Measurements from ENCODE around the gene ASGR1. TPM values are rescaled to one million over a fixed set of nuclear protein-coding genes. Genes with fewer than 3 reads are reported as not detected.
A peak's percentile ranks its signal among the peaks of the same experiment; 100 is the strongest.
"Not testable (repeated sequence)": the region's sequence is repeated elsewhere in the genome, so short reads cannot be mapped to it uniquely, and the experiment has no call there.

ASGR1 gene
- polyA plus RNA-seq, 4 donors = 4.6 to 8.1 (median 5.2) TPM

GRCh38 chr17:7192271-7192937 is 13.2 kb upstream of the ASGR1 start:
- DNase-seq (ENCODE audit: low read depth in 4 of 4, low spot score in 3 of 4) = no peak

DNA sequence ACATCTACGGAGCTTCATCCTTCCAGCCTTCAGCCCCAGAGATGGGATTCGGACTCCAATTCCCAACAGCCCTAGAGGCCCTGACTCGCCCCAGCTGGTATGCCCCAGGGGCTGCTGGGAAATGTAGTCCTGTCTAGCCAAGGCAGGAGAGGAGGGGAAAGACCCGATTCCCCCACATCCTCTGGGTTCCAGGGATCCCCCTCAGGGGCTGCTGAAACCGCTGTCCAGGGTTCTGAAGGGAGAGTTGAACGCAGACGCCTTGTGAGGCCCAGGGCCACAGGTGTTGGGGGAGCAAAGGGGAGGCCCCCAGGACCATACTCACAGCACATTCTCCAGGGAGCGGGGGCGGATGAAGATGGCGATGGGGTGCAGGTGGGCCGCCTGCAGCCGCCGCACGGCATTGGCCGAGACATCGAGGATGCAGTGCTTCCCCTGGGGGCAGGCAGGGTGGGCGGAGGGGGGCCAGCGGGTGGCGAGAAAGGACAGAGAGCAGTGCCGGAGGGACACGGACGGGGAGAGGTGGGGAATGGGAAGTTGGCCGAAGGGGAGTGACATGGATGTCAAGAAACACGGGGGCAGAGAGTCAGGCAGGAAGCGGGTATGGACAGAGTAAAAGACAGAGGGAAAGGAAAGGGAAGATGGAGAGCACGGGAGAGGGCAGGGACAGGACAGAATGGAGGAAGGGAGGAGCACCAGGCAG is 12.6 kb upstream of the ASGR1 start:
- no peak for DNase-seq (ENCODE audit: low read depth in 4 of 4, low spot score in 3 of 4)

GRCh38 chr17:7191069-7191468 is 11.9 kb upstream of the ASGR1 start:
- no peak for DNase-seq (ENCODE audit: low read depth in 4 of 4, low spot score in 3 of 4)

DNA sequence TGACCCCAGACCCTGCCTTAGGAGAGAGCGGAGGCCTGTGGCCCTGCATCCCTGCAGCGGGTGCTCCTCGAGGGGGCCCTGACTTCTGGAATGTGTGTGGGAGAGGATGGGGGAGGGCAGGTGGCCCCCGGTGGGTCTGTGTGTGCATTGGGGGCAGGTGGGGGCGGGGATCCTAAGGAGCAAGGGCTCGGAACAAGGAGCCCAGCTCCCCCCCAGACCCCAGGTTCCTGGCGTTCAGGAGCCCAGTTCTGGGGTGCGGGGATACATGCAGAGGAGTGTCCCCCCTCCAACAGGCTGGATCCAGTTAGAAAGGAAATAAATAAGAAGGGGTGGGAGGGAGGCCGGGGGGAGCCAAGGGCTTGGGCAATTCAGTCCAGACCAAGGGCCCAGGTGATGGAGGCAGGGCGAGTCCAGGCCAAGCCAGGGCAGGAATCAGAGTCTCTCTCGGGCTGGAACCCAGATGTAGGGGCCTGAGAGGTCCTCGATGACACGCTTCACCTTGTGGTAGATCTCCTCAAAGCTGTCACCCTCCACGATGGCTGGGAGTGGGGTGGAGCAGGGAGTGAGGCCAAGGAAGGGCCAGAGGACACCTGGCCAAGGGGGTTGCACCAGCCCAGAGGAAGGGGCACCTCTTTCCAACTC is 11.2 kb upstream of the ASGR1 start:
- no peak for DNase-seq (ENCODE audit: low read depth in 4 of 4, low spot score in 3 of 4)

GRCh38 chr17:7186241-7186640 is 7.1 kb upstream of the ASGR1 start:
- DNase-seq (ENCODE audit: low read depth in 4 of 4, low spot score in 3 of 4) = no peak

GRCh38 chr17:7184647-7185046 is 5.5 kb upstream of the ASGR1 start:
- DNase-seq (ENCODE audit: low read depth in 4 of 4, low spot score in 3 of 4) = no peak

GRCh38 chr17:7184091-7184488 is 4.9 kb upstream of the ASGR1 start:
- peak in 2 of 4 donors; percentile 49 to 74 for DNase-seq (ENCODE audit: low read depth in 4 of 4, low spot score in 3 of 4)

DNA sequence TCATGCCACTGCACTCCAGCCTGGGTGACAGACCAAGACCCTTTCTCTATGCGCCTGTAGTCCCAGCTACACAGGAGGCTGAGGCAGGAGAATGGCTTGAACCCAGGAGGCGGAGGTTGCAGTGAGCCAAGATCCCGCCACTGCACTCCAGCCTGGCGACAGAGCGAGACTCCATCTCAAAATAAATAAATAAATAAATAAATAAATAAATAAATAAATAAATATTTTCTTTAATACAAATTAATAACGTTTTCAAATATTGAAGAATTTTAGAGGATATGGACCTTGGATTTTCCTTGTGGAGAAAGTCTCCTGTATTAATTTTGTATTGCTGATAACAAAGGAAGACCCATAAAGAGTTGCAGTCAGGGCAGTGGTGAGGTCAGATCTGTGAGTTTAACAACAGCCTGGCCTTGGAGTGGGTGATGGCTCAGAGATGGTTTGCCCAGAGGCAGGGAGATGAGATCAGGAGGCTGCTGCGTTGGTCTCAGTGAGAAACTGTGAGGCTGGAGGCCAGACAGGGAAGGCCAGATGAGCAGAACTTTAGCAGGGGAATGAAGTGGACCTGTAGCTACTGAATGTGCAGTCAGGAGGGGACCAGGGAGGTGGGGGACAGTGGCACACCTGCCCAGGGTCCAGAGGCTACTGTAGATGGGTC is 4.4 kb upstream of the ASGR1 start:
- DNase-seq (ENCODE audit: low read depth in 4 of 4, low spot score in 3 of 4) = no peak

DNA sequence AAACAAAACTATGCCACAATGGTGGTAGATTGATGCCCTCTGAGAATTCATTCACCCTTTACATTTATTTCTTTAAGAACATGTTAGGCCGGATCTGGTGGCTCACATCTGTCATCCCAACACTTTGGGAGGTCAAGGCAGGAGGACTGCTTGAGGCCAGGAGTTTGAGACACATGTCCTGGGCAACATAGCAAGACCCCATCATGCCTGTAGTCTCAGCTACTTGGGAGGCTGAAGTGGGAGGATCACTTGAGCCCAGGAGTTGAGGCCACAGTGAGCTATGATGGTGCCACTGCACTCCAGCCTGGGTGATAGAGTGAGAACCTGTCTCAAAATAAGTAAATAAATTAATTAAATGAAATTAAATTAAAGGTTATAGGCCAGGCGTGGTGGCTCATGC is 2.9 kb upstream of the ASGR1 start:
- not testable (repeated sequence) for DNase-seq (ENCODE audit: low read depth in 4 of 4, low spot score in 3 of 4)

DNA sequence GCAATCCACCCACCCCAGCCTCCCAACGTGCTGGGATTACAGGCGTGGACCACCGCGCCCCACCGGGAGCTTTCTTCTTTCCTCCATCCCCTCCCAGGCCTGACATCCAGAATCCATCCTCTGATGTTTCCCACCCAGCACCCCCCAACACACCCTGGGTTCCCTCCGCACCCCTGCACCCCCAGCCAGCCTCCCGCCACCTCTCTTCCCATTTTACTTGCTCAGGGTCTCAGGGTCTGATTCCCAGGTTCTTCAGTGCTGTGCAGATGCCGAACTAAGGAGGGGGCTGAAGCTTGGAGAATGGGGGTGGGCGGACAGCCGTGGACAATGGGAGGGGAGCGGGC is 225 bp downstream of the ASGR1 start:
- no peak for DNase-seq (ENCODE audit: low read depth in 4 of 4, low spot score in 3 of 4)

GRCh38 chr17:7177954-7178477 is 1.2 kb downstream of the ASGR1 start:
- peak in 2 of 4 donors; percentile 24 to 27 for DNase-seq (ENCODE audit: low read depth in 4 of 4, low spot score in 3 of 4)

DNA sequence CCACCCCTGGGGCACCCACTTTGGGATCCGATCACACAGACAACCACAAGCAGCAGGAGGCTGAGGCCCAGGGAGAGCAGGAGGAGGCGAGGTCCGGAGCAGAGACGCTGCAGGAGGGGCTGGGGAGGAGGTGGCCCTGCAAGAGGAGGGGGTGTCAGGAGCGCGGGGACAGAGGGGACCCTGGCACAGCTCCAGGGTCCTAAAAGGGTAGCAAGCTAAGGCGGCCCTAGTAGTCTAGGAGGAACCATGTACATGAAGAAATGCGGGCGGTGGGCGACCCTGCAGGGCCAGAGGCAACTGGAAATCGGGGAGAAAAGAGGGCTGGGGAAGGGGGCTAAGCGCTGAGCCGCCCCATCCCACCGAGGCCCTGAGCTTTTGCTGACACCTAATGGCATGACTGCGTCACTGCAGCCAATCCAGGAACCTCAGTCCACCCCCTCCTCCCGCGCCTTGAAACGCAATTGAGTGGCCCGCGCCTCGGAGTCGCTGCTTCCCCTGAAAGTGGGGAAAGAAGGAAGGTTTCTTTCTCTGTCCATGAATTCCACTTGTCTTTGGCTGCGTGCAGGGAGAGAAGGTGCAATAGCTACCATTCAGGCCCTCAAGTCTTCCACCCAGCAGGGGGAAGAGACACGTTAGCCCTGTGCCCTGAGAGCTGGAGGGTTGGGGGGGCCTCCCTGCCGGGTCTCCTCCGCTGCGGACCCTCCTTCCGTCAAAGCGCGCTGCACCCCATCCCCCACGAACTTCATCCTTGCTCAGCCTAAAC is 1.8 kb downstream of the ASGR1 start:
- peak; percentile 73 to 78 (median 76) for DNase-seq (ENCODE audit: low read depth in 4 of 4, low spot score in 3 of 4)

- DNase-seq (ENCODE audit: low read depth in 4 of 4, low spot score in 3 of 4) = peak in 1 of 4 donors; percentile 25
These were observed 2.4 kb downstream of the ASGR1 start for GRCh38 chr17:7176841-7177190.

DNA sequence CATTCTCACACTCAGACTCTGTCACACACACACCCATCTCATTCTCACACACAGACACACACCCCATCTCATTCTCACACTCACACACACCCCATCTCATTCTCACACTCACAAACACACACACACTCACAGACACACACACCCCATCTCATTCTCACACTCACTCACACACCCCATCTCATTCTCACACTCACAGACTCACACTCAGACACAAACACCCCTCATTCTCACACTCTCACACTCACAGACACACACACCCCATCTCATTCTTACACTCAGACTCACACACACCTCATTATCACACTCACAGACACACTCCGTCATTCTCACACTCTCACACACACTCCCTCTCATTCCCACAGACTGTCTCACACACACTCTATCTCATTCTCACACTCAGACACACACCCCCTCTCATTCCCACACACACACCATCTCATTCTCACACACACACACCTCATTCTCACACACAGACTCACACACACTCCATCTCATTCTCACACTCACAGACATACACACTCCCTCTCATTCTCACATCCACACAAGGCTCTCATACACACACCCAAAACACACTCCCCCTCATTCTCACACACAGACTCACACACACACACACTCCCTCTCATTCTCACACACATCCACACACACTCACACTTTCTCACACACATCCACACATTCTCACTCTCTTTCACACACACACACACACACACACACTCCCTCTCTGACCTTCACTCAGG is 2.9 kb downstream of the ASGR1 start:
- DNase-seq (ENCODE audit: low read depth in 4 of 4, low spot score in 3 of 4) = no peak

DNA sequence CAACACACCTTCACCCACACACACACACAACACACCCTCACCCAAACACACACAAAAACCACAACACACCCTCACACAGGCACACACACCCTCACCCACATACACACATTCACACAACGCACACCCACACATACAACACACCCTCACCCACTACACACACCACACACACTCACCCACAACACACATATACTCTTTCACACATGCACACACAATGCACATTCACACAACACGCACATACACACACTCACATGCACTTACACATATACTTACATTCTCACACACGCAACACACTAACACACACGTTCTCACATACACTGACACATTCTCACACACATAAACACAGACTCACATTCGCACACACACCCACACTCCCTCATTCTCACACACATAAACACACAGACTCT is 3.8 kb downstream of the ASGR1 start:
- DNase-seq (ENCODE audit: low read depth in 4 of 4, low spot score in 3 of 4) = no peak

DNA sequence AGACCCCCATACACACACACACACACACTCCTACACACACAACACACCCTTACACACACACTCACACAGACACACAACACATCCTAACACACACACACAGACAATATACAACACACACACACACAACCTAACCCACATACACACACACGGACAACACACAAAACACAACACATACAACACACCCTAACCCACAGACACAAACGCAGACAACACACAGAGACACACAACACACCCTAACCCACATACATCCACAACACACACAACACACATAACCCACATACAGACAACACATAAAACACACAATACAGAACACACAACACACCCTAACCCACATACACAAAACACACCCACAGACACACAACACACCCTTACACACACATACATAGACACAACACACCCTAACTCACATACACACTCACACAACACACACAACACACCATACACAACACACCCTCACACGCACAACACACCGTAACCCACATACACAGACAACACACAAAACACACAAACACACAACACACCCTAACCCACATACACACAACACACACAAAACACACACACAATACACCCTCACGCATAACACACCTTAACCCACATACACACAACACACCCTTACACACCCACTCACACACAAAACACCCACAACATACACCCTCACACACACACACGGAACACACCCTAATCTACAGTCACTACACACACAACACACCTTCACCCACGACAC is 4.4 kb downstream of the ASGR1 start:
- DNase-seq (ENCODE audit: low read depth in 4 of 4, low spot score in 3 of 4) = no peak

DNA sequence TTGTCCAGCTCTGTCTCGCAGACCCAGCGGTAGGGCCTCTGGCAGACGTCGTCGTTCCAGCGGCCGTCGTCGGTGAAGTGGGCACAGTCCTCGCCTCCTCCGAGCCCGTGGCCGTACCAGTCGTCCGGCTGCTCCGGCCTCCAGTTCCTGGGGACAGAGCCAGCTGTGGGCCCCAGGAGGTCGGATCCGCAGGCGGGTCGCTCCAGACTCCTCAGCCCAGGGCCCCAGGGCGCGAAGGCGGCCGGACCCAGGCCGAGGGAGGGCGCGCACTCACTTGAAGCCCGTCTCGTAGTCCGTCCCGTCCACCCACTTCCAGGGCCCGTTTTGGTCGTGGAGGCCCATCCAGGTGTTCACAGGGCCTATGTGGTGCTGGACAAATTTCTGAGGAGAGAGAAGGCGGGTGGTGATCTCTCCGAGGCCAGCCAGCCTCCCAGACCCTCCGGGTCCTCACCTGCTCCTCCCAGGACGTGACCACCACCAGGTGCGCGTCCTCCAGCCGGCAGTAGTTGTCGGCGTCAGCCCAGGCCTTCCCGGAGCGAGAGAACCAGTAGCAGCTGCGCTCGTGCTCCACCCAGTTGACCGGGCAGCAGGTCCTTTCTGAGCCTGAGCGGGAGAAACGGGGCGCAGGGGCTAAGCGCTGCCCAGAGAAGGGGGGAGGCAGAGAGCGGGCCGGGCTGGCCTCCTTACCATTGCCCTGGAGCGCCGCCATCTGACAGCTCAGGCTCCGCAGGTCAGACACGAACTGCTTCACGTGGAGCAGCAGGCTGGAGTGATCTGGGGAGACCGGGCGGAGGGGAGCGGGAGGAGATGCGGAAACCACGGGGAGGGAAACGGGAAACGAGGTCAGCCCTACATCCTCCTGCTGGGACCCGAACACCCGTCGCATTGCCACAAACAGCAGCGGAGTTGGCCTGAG is 5.2 kb downstream of the ASGR1 start:
- peak in 3 of 4 donors; percentile 28 to 42 (median 42) for DNase-seq (ENCODE audit: low read depth in 4 of 4, low spot score in 3 of 4)

GRCh38 chr17:7172522-7173191 is 6.5 kb downstream of the ASGR1 start:
- DNase-seq (ENCODE audit: low read depth in 4 of 4, low spot score in 3 of 4) = not testable (repeated sequence)

Data from right renal pelvis (tissue), 4 donors.